NCI-H2081 (cell line): ENCODE measurements around the gene APPL2.
"Not testable (repeated sequence)": the region's sequence is repeated elsewhere in the genome, so short reads cannot be mapped to it uniquely, and the experiment has no call there.

Experiments used
- DNase-seq, 2 experiments: peaks; one replicate each; lab custom pipeline; 2025; lab: John Stamatoyannopoulos, UW

APPL2 gene

DNA sequence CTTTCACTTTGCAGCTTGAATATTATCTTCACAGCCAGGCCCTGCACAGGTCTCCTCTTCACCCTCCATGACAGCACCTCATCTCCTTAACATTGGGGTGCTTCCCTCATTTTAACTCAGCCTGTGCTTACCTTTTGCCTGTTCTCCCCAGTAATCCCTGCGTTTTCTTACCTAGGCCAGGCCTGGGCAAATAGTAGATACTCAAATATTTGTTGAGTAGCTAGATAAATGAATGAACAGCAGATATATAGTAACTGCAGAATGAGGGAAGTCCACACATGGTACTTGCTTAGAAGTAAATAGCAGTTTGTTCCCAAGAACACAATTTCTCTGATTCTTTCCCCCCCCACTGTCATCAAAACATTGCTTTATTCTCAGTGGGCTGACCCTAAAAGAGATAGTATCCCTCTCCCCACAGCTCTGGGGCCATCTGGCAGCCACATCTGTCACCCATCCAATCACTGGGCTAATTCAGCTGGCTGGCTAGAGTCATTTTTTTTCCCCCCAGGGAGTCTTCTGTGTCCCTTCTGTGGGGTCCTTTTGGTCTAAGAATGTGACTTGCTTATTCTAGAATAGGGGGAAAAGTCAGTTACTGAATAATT is 43.2 kb downstream of the APPL2 start:
- no peak for DNase-seq

GRCh38 chr12:105190530-105190929 is 45.4 kb downstream of the APPL2 start:
- no peak for DNase-seq

DNA sequence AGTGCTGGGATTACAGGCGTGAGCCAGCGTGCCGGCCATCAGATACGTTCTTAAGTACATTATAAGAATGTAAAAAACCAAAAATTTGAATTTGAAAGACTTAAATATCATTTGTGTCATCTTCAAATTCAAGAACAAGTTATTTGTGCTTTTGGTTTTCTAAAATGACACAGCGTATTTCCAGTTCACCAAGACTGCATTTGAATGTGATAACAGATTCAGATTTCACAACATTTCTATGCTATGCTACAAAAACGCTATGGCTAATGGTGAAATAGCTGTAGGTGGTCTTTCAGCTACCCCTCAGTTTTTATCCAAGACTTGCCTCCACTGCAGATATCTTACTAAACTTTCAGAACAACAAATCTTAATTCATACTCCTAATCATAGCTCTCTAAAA is 46.7 kb downstream of the APPL2 start:
- DNase-seq = no peak

GRCh38 chr12:105183976-105184375 is 52.0 kb downstream of the APPL2 start:
- not testable (repeated sequence) for DNase-seq

DNA sequence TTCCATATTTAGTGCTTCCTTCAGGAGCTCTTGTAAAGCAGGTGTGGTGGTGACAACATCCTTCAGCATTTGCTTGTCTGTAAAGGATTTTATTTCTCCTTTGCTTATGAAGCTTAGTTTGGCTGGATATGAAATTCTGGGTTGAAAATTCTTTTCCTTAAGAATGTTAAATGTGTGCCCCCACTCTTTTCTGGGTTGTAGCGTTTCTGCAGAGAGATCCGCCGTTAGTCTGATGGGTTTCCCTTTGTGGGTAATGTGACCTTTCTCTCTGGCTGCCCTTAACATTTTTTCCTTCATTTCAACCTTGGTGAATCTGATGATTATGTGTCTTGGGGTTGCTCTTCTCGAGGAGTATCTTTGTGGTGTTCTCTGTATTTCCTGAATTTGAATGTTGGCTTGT is 52.6 kb downstream of the APPL2 start:
- DNase-seq = not testable (repeated sequence)

DNA sequence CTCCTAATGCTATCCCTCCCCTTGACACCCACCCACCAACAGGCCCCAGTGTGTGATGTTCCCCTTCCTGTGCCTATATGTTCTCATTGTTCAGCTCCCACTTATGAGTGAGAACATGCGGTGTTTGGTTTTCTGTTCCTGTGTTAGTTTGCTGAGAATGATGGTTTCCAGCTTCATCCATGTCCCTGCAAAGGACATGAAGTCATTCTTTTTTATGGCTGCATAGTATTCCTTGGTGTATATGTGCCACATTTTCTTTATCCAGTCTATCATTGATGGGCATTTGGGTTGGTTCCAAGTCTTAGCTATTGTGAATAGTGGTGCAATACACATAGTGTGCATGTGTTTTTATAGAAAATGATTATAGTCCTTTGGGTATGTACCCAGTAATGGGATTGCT is 56.9 kb downstream of the APPL2 start:
- DNase-seq = not testable (repeated sequence)

DNA sequence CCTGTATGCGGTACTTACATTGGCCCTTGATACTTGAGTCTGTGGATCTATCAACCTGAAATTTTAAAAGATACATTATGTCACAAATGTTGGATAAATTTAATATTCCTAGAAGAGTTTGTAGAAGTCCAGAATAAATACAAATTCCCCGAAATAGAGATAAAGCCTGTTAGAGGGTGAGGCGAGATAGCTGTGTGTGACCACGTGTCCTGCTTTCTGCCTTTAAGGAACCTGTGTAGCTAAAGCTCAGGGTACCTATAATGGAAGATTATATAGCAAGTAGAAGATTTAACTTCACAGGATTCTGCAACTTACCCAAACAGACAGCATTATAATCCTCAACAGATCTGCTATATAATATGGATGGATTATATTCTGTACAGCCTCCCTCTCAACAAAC is 58.8 kb downstream of the APPL2 start:
- no peak for DNase-seq

DNA sequence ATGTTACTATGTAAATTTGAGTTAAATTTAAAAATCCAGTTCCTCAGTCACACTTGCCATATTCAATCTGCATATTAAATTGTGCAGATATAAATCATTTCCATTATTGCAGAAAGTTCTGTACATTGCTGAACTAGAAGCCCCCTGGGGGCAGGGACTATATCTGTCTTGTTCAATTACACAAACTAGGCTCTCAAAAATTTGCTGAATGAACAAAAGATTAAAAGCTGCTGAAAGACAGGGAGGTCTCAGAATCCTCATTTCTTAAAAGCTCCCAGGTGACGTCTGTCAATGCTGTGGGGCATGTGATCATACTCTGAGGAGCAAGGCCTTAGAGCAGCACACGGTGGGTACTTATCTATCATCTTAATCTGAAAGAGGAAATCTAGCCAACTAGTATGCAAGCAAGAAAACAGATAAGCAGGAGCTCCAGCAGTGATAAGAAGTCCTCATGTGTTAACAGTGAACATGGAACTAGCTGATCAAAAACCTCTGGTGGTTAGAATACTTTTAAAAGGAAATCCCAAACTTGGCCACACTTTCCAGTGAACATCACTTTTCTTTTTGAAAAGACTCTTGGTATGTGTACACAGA is 60.5 kb downstream of the APPL2 start:
- no peak for DNase-seq

DNA sequence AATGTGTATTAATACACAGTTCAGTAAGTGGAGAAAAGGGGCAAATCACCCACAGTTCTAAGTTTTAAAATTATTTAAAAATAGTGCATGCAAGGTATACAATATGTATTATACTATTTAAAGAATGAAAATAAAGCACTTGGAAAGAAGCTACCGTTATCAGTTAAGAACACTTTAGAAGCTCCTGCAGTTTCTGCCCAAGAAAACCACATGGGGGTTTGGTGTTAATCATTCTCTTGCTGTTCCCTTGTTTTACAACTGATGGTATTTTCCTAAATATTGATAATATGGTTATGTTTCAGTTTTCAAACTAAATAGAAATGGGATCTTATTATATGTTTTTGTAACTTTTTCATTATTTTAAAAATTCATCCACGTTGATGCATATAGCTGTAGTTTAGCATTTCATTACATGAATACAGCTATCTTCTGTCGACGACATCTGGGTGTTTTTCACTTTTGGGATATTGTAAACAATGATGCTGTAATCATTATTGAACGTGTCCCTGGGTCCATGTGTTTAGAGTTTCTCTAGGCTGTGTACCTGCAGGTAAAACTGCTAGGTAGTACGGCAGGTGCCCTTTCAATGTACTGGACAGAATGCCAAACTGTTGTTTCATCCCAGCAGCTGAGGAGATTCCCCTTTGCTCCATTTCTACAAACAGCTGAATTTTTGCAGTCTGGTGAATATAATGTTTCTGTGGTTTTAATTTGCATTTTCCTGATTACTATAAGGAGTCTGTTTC is 64.1 kb downstream of the APPL2 start:
- no peak for DNase-seq

DNA sequence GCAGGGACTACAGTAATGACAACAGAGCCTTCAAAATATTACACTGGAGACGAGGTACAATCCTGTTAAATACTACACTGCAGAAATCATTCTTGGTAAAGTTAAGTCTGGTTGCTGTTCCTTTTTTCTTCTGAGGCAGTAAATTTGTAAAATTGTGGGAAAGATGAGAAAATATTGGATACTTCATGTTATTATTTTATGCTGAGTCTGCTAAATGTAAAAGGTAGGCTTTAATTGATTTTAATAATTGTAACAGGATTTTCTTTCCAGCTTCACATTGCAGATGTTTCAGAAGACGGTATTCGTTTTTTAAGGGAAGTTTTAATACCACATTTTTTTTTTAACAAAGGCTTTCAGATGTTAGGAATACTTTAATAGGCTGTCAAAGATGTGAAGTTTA is 65.8 kb downstream of the APPL2 start:
- no peak for DNase-seq

DNA sequence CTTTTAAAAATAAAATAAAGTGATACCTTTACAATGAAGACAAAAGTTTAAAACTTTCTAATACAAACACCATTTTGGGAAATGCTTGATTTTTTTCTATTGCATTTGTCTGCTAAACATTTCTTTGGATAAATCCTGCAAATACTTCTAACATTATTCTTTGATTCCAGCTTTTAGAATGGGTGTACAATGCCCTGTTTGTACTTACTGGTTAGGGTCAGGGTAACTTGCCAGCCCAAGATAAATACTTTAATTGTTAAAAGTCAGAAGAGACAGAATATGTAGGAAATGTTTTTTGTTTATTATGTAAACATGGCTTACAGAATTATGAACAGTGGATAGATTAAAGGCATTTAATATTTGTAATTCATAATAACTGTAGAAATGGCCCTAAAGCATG is 68.0 kb downstream of the APPL2 start:
- no peak for DNase-seq

DNA sequence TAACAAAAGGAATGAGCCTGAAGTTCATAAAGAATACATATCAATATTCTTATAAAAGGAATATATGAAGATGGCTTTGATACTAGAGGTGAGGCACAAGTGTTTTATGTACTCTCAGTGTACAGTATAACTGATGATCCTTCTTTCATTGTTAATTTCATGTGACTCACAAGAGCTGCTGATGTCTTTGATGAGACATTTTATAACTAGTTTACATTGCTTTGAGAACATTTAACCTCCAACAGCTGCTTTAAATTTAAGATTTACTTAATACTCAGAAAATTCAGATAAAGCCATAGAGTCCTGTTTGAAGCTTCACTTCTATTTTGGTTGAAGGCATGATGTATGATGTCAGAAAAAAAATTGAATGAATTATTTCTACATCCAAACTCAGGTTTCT is 68.6 kb downstream of the APPL2 start:
- DNase-seq = no peak

DNA sequence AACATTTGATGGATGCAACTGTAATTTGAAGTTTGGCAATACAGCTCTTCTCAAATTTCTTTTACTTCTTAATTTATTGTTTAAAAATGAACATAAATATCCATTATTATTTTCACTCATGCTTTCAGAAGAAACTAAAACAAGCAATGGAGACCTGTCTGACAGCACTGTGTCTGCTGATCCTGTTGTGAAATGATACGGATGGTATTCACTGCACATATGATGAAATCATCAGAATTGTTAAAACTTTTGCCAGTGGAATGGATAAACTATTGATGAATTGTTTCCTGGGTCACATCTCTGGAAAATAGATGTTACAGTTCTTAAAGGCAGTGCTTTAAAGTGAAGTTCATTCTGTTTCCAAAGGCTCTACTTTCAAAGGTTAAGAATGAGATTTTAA is 69.2 kb downstream of the APPL2 start:
- no peak for DNase-seq

DNA sequence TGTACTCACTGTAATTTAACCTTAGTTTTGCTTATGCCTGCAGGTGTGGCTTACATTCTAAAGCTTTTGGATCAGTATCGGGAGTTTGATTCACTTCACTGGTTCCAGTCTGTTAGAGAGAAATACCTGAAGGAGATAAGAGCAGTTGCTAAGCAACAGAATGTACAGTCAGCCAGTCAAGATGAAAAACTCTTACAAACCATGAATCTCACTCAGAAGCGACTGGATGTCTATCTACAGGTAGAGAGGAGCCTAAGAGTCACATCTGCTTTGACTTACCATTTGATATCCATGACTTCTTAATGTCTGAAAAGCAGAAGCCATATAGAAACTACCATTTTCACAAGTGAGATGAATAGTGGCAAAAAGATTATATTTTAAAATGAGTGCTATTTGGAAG is 71.9 kb downstream of the APPL2 start:
- DNase-seq = no peak

- no peak for DNase-seq
Measured at GRCh38 chr12:105162174-105162573, 73.8 kb downstream of the APPL2 start.

DNA sequence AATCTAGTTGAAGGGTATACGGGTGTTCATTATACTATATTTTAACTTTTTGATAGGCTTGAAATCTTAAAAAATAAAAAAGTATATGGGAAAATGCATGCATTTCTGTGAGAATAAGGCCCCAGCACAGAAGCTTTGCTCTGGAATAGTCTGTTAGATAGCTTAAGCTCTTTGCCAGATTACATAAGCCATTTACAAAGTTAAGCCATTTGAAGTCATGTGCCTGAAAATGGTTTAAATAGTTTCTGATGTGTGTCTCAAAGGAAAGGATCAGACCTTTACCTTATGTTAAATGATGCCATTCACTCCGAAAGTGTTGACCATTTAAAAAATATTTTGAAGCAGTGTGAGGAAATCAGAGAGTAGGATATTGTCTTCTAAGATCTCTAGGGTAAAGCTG is 77.1 kb downstream of the APPL2 start:
- DNase-seq = no peak

- DNase-seq = no peak
Measured at GRCh38 chr12:105157606-105158005, 78.4 kb downstream of the APPL2 start.

DNA sequence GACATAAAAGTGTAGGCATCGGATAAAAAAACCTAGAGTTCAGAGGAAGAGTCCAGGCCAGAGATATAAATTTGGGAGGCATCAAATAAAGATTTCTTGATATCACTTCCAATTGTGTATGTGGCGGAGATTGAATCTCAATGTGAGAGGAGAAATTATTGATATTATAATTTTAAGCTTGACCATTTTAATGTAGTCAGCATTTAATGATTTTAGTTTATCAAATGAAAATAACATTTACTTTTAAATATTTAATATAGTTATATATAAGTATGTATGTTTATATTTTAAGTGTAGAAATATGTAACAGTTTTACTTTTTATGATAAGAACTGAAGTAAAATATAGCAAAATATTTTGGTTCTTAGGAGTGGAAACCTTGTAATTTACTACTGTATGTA is 79.7 kb downstream of the APPL2 start:
- DNase-seq = no peak

DNA sequence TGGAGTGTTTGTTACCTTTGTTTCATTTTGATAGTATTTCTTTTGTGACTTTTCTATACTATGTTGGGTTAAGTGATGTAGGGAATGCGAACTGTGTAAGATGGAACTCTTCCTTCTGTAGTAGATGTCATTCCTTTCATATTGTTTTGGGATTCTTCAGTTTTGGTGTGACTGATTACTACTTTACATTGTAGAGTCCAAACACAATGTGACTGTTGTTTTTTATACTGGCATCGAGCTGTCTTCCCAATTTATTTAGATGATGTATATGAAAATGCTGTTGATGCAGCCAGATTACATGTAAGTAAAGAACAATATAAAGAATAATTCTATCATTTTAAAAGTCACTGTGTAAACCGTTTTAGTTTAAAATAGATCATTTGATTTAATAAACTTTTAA is 93.7 kb downstream of the APPL2 start:
- DNase-seq = no peak

GRCh38 chr12:105141320-105141922 is 94.6 kb downstream of the APPL2 start:
- no peak for DNase-seq

DNA sequence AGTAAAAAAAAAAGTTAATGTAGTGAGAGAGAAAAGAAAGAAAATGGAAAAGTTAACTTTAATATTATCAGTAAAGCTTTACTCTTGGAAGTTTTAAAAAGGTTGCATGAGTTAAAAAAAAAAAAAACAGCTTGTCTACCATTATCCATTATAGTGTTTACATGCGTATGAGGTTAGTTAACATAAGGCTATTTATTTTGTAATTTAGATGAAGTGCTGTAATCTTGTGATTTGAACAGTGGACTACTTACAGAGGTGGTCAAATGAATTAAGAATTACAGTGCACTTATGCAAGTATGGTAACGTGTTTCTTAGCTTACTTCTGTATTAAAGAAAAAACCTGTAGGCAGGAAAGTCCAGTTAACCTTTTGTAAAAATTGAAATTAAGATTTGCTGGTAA is 97.7 kb downstream of the APPL2 start:
- DNase-seq = no peak
